Measurements from ENCODE around the gene TBL3.

The TBL3 gene

DNA sequence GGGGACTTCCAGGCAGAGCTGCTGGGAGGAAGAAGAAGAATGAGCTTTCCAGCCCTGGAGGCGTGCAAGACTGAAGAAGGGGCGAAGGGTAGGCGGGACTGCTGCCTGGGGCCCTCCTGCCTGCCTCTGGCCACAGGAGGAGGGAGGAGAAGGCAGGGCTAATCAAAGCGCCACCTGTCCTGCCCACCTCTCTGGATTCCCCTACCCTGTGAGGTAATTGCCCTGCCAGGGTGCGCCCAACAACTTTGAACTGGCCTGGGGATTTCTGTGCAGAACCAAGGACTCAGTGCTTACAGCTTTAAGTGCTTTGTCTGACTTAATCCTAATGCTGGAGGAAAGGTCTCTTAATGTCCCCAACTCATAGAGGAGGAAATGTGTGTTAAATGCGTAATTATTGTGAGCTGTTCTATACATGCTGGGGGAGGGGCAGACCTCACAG is 9.6 kb downstream of the TBL3 start, which contains the start of gene NOXO1:
Gene NOXO1, minus strand, starts transcription at position 72 of the 439 bp plus-strand sequence. CDS start 290 bp downstream, outside the sequence.
- no peak for DNase-seq (ENCODE audit: low read depth in 2 of 3, low spot score in 1 of 3)

DNA sequence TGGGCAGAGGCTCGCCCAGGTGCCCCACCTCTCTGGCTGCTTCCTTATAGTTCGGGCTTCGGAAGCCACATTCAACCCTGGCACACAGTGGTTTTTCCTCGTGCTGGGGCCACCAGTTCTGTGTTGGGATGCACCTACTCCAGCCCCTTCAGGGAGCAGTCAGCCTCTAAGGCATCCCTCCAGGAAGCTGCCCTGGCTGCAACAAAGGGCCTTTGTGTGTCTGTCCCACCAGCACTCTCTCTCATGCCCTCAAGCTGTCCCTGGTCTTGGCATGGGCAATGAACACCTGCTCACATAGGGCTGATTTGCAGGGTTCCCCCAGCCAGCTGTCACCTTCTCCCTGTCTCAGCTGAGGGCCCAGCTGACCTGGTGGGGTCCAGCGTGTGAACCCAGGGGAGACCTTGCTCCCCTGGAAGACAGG is 10.2 kb downstream of the TBL3 start:
- DNase-seq (ENCODE audit: low read depth in 2 of 3, low spot score in 1 of 3) = no peak

DNA sequence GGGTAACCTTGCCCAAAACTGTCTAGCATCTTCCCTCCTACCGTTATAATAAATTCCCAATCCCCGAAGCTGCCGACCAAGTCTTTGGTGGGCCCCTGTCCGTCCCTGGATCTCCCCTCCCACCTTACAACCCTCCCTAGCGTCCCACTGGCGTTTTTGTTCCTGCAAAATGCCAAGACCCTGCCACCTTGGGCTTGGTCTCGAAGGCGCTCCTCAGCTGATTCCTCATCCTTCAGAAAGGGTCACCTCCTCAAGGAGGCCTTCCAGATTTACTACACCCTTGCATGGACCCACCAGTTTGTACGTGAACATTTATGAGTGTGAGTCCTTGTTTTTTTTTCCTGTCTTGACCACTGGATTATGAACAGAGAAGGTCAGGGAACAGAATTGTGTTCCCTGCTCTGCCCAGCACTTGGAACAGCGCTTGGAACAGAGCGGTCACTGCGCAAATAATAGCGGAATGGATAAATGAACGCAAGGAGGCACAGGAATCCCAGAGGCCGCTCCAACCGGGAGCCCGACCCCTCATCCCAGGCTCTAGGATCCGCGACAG is 11.2 kb downstream of the TBL3 start:
- DNase-seq (ENCODE audit: low read depth in 2 of 3, low spot score in 1 of 3) = no peak

DNA sequence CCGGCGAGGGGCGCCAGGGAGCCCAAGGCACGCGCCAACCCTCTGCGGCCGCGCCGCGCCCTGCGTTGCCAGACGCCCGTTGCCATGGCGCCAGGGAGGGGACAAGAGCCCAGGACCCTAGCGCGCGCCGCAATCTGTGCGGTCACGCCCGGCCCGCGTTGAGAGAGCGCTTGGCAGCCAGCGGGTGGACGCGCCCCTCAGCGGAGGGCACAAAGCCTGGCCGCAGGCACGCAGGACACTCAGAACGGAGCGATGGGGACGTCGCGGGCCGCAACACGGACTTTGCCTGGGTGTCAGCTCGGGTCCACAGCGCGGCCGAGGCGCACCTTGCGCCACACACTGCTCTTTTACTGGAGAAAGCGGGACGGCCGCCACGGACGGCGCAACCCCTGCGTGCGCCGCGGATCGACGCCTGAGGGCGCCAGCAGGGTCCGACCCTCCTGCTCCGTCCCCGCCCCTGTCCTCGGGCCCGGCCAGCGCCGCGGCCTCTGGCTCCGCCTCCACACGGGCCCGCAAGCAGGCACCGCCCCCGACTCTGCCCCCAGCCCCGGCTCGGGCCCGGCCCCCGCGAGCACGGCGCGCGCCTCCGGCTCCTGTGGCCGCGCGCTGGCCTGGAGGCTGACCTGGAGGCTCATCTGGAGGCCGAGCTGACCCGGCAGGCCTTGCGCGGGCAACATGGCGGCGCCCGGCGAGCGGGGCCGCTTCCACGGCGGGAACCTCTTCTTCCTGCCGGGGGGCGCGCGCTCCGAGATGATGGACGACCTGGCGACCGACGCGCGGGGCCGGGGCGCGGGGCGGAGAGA is 11.9 kb downstream of the TBL3 start, which contains the start of gene GFER:
Gene GFER, plus strand, starts transcription at position 650 of the 803 bp plus-strand sequence. Its CDS starts 26 bp downstream, at position 676.
- DNase-seq (ENCODE audit: low read depth in 2 of 3, low spot score in 1 of 3) = peak; percentile 54 to 76 (median 55)

GRCh38 chr16:1984347-1985225 is 12.7 kb downstream of the TBL3 start:
- DNase-seq (ENCODE audit: low read depth in 2 of 3, low spot score in 1 of 3) = no peak

DNA sequence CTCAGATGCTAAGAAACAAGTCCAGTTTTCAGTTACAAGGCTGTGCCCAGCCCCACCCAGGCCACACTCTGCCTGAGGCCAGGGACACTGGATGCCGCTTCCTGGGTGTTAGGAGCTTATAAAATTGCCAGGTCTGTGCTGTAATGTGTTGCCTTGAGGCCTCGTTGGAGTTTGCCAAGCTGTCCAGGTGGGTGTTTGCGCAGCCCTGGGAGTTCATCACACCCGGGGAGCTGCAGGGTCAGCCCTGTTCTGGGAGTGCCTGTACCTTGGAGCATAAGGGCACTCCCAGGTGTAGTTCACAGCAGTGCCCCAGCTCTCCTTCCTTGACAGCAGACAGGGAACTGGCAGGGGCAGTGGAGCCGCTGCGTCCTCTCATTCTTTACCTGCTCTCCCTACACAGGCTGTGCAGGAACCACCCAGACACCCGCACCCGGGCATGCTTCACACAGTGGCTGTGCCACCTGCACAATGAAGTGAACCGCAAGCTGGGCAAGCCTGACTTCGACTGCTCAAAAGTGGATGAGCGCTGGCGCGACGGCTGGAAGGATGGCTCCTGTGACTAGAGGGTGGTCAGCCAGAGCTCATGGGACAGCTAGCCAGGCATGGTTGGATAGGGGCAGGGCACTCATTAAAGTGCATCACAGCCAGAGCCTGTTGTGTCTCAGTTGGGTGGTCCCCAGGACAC is 13.8 kb downstream of the TBL3 start:
- no peak for DNase-seq (ENCODE audit: low read depth in 2 of 3, low spot score in 1 of 3)

DNA sequence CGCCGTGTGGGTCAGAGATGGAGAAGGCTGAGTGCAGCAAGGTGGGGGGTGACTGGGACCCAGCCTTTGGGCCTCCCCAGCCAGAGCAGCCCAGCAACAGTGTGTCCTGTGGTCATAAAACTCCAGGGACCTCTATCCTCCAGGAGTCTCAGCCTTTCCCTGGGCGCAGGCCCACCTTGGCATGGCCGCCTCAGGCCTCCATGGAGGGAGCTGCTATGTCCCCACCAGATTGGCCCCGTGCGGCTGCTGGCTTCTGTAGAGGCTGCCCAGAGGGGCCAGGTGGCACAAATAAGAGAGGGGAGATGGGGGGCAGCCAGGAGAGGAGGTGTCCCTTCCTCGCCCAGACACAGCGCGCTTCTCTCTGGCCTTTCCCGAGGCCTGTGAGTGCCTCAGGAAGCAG is 15.3 kb downstream of the TBL3 start:
- DNase-seq (ENCODE audit: low read depth in 2 of 3, low spot score in 1 of 3) = no peak

- no peak for DNase-seq (ENCODE audit: low read depth in 2 of 3, low spot score in 1 of 3)
These were observed 17.6 kb downstream of the TBL3 start, which contains the start of gene SYNGR3 for GRCh38 chr16:1989209-1990100. Gene SYNGR3 (plus strand): TSS chr16:1989970. CDS start chr16:1990103, 133 bp downstream.

GRCh38 chr16:1990101-1990350 is 18.2 kb downstream of the TBL3 start:
- DNase-seq (ENCODE audit: low read depth in 2 of 3, low spot score in 1 of 3) = no peak

GRCh38 chr16:1990351-1991134 is 18.7 kb downstream of the TBL3 start:
- no peak for DNase-seq (ENCODE audit: low read depth in 2 of 3, low spot score in 1 of 3)

GRCh38 chr16:1991135-1991551 is 19.3 kb downstream of the TBL3 start:
- no peak for DNase-seq (ENCODE audit: low read depth in 2 of 3, low spot score in 1 of 3)

DNA sequence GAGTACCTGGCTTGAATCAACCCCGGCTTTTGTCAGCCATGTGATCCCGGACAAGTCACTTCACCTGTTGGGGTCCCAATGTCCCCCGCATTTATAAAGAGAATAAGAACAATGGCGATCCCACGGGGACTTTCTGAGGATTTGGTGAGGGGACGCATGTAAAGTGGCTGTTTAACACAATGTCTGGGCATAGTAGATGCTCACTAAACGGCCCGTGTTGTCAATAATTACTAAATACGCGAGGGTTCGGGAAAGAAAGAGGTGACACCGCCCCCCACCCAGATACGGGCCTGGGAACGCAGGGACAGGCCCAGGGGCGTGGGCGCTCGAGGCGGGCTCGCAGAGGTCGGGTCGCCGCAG is 19.7 kb downstream of the TBL3 start:
- no peak for DNase-seq (ENCODE audit: low read depth in 2 of 3, low spot score in 1 of 3)

GRCh38 chr16:1991948-1992703 is 20.3 kb downstream of the TBL3 start:
- DNase-seq (ENCODE audit: low read depth in 2 of 3, low spot score in 1 of 3) = peak; percentile 95 to 98 (median 98)

DNA sequence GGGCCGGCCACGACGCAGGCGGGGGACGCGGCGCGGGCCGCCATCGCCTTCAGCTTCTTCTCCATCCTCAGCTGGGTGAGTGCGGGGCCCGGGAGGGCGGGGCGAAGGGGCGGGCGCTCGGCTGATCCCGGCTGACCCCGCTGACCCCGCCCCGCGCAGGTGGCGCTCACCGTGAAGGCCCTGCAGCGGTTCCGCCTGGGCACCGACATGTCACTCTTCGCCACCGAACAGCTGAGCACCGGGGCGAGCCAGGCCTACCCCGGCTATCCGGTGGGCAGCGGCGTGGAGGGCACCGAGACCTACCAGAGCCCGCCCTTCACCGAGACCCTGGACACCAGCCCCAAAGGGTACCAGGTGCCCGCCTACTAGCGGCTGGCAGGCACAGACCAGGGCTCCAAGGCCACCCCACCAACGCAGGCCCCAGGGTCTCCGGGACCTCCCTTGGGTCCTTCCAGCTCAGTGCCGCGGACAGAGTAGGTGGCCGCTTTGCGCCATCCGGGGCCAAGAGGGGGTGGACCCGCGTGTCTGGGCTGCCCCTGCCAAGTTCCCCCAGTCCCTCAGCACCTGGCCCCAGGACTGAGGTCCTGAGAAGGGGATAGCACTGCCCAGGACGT is 21.0 kb downstream of the TBL3 start:
- DNase-seq (ENCODE audit: low read depth in 2 of 3, low spot score in 1 of 3) = no peak

DNA sequence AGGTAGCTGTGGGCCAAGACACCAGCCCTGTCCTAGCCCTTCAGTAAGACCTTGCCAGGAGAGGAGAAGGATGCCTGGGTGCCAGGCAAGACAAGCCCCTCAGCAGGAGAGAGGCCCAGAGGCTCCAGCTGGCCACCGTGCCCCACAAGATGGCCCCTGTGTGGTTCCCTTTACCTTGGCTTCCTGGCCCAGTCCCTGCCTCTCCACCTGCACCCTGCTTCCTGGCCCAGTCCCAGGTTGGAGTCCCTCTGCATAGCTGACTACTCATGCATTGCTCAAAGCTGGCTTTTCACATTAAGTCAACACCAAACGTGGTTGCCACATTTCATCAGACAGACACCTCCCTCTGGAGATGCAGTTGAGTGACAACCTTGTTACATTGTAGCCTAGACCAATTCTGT is 21.9 kb downstream of the TBL3 start:
- no peak for DNase-seq (ENCODE audit: low read depth in 2 of 3, low spot score in 1 of 3)

GRCh38 chr16:1997494-1998359 is 25.9 kb downstream of the TBL3 start:
- no peak for DNase-seq (ENCODE audit: low read depth in 2 of 3, low spot score in 1 of 3)

DNA sequence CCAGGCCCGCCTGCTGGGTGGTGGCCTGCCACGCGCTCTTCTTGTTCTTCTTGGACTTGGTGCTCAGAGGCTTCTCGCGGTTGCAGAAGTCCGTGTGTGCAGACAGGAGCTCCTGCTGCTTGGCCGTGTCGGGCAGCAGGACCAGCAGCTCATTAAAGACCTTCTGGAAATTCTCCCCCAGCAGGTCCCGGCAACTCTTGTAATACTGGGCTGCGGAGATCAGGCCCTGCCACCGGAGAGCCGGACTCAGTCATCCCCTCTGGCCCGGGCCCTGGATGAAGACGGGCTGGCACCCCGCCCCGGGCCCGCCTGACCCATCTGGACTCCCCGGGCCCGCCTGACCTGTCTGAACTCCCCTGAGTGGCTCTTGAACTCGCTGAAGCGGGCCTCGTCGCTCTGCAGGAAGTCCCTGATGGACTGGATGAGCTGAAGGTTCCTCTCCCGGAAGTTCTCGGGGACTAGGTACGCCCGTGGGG is 26.5 kb downstream of the TBL3 start:
- DNase-seq (ENCODE audit: low read depth in 2 of 3, low spot score in 1 of 3) = no peak
